GM19043 (cell line): ENCODE results near the gene ARL4A.

Experiments
- ATAC-seq: cut with Tn5 transposase; IDR thresholded peaks from one replicate; pipeline ENCODE4 v1.9.1; 2021; ENCODE audit warnings: low read depth; ENCODE audit not compliant: unreplicated experiment

ARL4A gene

GRCh38 chr7:12695965-12696364 lies 8.5 kb downstream of the ARL4A start:
- no peak for ATAC-seq

GRCh38 chr7:12699299-12699698 lies 11.9 kb downstream of the ARL4A start:
- ATAC-seq = no peak

DNA sequence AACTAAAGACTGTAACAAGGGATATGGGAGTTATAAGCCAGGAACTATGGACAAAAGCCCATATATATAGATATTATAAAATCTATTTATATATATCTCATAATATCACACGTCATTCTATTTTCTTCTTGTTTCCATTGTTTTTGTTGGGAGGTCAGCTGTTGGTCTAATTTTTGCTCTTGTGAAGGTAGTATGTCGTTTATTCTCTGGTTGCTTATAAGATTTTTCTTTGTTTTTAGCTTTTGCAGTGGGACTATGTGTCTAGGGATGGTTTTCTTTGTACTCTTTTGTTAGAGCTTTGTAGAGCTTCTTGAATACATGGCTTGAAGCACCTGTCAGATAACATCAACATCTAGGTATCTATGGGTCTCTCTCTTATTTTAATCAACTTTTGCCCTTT lies 14.0 kb downstream of the ARL4A start:
- no peak for ATAC-seq

DNA sequence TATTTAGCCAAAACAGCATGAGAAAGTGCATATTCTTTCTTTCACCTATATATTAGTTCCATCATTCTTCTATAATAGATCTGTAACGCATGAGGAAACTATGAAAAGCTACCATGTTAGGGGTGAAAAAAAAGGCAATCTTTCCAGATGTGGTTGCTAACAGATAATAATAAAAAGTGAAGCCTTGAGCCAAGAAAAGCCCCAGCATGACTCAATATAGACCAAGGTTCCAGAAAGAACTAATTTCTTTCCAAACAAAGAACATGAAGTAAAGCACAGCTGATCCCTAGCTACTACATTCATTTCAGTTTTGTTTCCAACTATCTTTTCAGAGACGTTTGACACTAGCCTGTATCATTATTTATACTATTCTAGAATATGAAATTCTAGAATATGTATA lies 16.4 kb downstream of the ARL4A start:
- no peak for ATAC-seq

DNA sequence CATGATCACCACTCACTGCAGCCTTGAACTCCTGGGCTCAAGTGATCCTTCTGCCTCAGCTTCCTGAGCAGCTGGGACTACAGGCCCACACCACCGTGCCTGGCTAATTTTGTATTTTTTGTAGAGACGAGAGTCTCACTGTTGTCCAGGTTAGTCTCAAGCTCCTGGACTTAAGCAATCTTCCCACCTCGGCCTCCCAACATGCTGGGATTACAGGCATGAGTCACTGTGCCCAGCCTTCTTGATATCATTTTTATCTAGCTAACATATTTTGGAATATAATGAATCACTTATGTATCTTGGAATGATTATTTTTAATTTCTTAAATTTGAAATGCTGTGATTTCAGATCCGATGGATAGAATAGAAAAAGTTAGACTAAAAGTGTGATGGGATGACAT lies 18.4 kb downstream of the ARL4A start:
- no peak for ATAC-seq

DNA sequence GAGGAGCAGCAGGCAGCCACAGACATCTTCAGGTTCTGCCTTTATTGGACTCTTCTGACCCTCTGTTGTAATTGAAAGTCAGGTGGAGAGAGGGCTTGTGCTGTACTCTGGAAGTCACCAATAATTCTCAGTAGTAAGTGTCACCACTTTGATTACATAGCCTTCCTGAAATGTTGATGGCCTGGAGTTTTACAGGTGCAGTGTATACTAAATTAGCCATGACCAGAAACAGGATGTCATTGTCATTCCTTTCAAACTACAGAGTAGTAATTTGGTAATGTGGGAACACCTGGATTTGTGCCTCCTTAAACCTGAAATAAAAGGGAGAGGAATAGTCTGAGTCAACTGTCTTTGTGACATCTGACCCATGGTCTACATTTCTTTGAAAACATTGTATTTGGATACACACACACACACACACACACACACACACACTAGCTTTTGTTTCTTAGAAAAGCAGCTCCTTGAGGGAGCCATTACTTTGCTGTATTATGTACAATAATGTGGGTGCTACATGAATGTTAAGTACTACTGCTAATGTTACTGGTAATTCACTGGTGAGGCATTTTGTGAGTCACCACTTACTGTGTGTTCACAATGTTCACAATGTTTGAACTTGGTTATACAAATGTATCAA lies 19.6 kb downstream of the ARL4A start:
- ATAC-seq = no peak

DNA sequence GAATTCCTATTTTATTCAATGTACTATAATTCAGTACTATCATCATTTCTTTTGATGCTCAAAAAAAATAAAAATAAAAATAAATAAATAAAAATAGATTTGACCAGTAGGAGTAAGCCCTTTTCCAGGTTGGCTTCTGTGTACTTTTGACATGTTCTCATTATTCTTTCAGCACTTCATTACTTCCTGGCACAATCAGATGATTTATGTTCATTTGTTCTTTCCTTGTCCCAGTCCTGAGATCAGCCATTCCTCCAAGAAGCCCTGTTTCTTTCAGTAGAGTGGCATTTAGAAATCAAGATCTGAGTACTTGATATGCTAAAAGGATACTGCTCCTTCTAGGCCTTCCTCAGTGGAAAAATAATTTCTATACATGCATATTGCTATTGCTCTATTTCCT lies 20.9 kb downstream of the ARL4A start:
- ATAC-seq = no peak

- ATAC-seq = no peak
Observed at GRCh38 chr7:12709726-12710502, 22.5 kb downstream of the ARL4A start.

DNA sequence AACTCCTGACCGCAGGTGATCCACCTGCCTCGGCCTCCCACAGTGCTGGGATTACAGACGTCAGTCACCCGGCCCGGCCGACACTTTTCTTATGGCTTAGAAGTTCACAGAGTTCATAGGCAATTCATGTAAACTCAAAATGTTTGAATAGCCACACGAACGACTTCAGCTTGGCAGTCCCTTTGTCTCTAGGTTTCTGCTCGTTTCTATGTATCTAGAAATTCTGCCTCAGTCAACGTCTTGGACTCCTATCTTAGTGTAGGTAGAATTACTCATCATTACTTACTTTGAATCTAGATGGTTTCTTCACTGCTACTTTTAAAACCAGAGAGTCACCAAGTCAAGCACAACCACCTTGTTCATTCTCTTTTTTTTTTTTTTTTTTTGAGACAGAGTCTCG lies 23.7 kb downstream of the ARL4A start:
- no peak for ATAC-seq

DNA sequence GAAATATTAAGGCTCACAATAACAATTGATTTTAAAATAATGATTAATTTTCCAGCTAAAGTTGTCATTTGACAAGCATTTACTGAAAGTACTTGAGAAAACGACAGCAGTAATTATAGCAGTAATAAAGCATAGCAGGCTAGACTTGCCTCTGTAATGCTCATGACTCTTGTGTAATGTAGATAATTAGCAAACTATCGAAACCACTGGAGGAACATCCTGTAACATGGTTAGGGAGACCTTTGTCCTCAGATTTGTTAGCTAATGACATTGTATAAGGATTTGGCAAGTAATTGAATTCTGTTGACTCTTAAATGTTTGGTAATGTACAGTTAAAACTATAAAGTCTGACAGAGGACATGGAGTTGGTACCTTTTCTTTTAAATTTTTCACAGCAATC lies 24.8 kb downstream of the ARL4A start:
- ATAC-seq = no peak

DNA sequence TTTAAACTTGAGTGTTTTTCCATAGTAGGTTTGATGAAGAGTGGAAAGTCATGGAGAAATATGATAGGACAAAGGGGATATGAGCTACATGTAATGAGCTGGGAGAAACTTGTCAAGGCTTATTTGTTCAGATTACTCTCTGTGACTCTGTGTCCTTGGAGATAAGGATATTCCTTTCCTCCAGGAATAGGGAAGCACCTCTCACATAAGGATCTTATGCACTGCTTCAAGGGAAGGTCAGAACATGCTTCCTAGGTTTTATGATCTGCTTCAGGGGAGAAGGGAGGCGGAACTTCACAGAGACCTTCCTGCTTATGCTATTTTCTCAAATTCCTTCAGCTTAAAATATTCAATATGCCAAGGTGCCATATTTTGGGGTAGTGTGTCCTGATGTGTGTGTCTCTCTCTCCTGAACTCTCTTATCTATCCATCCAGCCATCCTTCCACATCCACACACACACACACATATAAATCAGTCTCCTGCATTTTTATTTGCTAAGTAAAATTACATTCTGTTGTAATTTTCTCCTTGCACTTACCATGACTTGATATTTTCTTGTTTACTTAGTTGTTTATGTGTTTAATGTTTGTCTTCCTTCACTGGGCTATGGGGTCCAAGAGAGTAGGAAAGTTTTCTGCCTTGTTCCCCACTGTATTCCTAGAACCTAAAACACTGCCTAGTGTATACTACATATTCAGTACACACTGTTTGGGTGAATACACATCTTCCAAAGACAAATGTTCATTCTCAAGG lies 26.4 kb downstream of the ARL4A start:
- no peak for ATAC-seq

- no peak for ATAC-seq
Observed at GRCh38 chr7:12714379-12714737, 26.9 kb downstream of the ARL4A start.

DNA sequence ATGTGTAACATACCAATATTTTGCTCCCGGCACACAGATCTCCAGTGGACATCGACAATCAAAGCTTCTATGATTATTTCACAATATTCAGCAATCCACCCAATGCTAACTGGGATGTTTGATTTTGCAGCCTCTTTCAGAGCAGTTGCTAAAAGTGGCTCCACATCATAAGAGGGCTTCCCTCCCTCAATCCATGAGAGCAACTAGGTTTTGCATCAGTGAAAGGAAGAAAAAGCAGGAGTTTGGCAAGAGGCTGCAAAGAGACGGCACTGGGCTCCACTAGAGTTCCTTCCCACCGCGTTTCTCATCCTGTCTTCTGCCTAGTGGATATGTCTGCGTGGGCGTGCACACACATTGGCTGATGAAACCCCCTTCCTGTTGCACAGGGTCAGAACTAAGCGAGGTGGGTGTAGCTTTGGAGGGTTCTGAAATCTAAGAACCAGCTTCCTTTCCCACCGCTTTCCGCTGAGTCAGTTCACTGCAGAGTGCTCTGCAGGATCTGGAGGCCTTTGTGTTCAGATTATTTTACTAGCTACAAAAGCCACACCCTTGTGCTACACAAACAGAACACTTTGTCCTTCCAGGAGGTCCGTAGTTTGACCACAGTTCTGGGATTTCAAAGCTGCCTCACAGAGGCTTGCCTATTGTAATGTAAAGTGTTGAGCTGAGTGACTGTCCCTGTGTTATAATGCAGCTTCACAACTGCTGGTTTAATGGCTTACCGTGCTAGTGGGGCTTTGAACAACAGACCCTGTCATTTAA lies 28.1 kb downstream of the ARL4A start:
- ATAC-seq = no peak

GRCh38 chr7:12716134-12716681 lies 28.8 kb downstream of the ARL4A start:
- ATAC-seq = no peak

GRCh38 chr7:12716722-12717121 lies 29.3 kb downstream of the ARL4A start:
- ATAC-seq = no peak

- no peak for ATAC-seq
Observed at GRCh38 chr7:12719141-12719919, 31.9 kb downstream of the ARL4A start.

DNA sequence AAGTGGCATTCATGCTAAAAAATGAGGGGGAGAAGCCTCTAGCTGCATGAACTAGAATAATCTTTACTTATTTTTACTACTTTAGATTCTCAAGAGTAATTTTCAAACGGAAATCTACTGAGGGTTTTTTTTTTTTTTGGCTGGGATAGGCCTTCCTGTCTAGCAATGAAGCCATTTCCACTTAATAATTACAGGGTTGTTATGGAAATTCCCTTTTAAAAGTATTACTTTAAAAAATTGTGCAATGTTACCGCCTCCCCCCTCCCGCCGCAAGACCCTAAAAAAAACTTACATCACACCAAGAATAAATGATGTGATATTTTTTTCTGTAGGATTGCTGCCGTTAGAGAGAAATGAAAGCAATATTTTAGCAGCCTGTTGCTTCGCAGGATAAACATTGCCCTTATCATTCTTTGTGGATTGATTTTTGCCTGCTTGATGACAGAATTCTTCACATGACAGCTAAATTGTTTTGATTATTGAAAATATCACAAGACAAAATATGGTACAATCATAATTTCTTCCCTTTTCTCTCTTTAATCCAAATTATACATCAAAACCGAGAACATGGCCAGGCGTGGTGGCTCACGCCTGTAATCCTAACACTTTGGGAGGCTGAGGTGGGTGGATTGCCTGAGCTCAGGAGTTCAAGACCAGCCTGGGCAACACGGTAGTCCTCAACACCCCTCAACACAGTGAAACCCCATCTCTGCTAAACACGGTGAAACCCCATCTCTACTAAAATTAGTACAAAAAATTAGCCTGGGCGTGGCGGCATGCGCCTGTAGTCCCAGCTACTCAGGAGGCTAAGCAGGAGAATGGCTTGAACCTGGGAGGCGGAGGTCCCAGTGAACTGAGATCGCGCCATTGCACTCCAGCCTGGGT lies 32.8 kb downstream of the ARL4A start:
- ATAC-seq = no peak

- no peak for ATAC-seq
Observed at GRCh38 chr7:12721286-12721830, 33.9 kb downstream of the ARL4A start.

DNA sequence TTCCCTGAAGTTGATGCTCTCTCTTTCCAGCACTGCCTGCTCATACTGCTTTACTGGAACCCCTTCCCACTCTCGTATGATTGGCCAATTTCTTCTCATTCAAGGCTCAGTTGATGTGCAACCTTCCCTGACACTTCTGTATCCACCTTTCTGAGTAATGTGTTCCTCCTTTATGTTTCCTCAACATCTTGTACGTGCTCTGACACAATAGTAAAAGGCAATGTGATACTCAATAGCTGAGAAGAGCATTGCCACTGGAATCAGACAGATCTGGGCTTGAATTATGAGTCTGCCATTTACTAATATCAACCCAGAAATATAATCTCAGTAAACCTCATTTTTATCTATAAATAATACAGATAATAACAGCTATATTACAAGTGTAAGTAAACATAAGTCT lies 34.7 kb downstream of the ARL4A start:
- no peak for ATAC-seq
